ENCODE data around the gene FAM170B. TPM values are rescaled to one million over a fixed set of nuclear protein-coding genes. Genes with fewer than 3 reads are reported as not detected.

FAM170B gene
- total and polyA plus RNA-seq, 9 of the 15 experiments (the other 6 are each of a cell fraction or from before 2014, with no cell fraction given), result 0.11 to 0.21 TPM; not detected in 7

DNA sequence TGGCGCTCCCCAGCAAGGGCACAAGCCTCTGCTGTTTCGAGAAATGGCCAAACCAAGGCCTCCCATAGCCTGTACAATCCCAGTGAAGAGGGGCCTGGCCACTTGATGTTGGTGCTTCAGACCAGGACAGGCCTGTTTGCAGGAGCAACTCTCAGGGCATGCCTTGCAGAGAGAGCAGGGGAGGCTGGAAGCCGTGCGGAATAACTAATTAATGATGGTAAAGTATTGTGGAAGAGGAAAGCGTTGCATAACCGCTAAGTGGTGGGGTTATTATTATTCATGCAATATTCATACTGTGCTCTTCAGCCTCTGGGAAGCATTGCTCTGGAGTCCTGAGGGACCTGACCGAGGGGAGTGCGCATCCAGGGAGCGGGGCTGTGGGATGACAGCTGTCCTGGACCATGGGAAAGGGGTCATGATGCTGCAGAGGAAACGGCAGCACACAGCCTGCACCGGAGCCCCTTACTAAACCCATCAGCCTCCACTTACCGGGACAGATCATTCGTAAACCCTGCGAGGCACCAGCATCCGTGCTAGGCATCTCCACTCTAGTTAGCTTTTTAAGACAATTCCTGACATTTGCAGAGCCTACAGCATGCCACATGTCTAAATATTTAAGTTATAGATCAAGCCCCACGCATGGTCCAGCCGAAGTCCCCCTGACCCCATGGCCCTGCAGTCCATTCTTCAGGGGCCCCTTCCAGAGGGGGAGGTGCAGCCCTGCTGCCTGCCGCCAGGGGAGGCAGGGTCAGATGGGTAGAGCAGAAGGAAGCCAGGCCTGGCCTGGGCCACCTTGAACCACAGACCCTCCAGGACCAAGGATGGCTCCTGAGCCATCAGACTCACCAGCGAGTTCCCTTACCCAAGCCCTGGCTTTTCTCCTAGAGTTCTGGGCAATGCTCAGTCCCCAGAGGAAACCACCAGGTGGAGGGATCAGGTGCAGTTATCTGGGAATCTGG, 42.8 kb upstream of the FAM170B start:
- Histone ChIP-seq H3K4me2 (ENCODE audit: insufficient read depth, low read length) (peak overlapping the region; percentile 45), H3K27ac (ENCODE audit: extremely low read depth, low read depth, low read length) (peak overlapping the region; percentile 84), H3K9me3 (replicated peaks; ENCODE audit: control insufficient read depth, insufficient read depth, low read depth, low read length) (no peaks in the 10 kb centered on the region), H3K36me3 (ENCODE audit: control insufficient read depth, insufficient read depth, low read length) (peaks cover 29% of the 10 kb centered on the region; the same call in 1 of the 3 replicates), H3K9me1 (ENCODE audit: control insufficient read depth, insufficient read depth, low read length) (peaks cover 12% of the 10 kb centered on the region), H3K4me1 (replicated peaks in 1 of 2; ENCODE audit: control insufficient read depth in 2 of 2, insufficient read depth in 2 of 2, low read length in 2 of 2) (peaks cover 83 to 100% of the 10 kb centered on the region in 2 experiments), H4K20me1 (replicated peaks; ENCODE audit: control insufficient read depth, insufficient read depth, low read length) (no peaks in the 10 kb centered on the region), H2AFZ (ENCODE audit: low read depth, low read length) (peak overlapping the region; percentile 78), H3K27me3 (ENCODE audit: control insufficient read depth in 2 of 2, insufficient read depth in 2 of 2, low read length in 2 of 2) (no peaks in the 10 kb centered on the region), H3K9ac (ENCODE audit: insufficient read depth in 1 of 2, low read depth in 2 of 2, low read length in 2 of 2) (peak overlapping the region; percentile 60 to 88), H3K79me2 (ENCODE audit: control insufficient read depth, insufficient read depth, low read length) (peaks cover 90% of the 10 kb centered on the region), H3K4me3 (no peak overlapping the region)
- no peak for FAIRE-seq
- ATAC-seq, result peak; percentile 2; the same call in 2 of the 3 replicates
- TF ChIP-seq CEBPB (tag; IDR thresholded peaks at IDR 0.05) (0 out of 2 replicates have a peak, but pooled peaks have one; percentile 14), PHB2 (IDR thresholded peaks at IDR 0.05; ENCODE audit: low read depth) (no peak), POLR2G (IDR thresholded peaks at IDR 0.05; ENCODE audit: low read depth, low read length) (peak; percentile 57), NR4A1 (CRISPR knock-in tag; IDR thresholded peaks at IDR 0.05) (peak; percentile 31; the same call in 1 of the 2 replicates), NR4A1 (tag; IDR thresholded peaks at IDR 0.05) (no peak), TAF9B (IDR thresholded peaks at IDR 0.05; ENCODE audit: partially characterized antibody) (no peak), MTA3 (IDR thresholded peaks at IDR 0.05; ENCODE audit: borderline replicate concordance) (no peak), ZFX (CRISPR knock-in tag; IDR thresholded peaks at IDR 0.05) (0 out of 2 replicates have a peak, but pooled peaks have one; percentile 13), TCF7 (IDR thresholded peaks at IDR 0.05; ENCODE audit: borderline replicate concordance) (no peak)
- TF ChIP-seq, protein P1, sequence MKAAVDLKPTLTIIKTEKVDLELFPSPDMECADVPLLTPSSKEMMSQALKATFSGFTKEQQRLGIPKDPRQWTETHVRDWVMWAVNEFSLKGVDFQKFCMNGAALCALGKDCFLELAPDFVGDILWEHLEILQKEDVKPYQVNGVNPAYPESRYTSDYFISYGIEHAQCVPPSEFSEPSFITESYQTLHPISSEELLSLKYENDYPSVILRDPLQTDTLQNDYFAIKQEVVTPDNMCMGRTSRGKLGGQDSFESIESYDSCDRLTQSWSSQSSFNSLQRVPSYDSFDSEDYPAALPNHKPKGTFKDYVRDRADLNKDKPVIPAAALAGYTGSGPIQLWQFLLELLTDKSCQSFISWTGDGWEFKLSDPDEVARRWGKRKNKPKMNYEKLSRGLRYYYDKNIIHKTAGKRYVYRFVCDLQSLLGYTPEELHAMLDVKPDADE (conservative IDR thresholded peaks at IDR 0.05; ENCODE audit: control insufficient read depth, low read depth, low read length), result 0 out of 2 replicates have a peak, but pooled peaks have one; percentile 17
- TF ChIP-seq, protein P2, sequence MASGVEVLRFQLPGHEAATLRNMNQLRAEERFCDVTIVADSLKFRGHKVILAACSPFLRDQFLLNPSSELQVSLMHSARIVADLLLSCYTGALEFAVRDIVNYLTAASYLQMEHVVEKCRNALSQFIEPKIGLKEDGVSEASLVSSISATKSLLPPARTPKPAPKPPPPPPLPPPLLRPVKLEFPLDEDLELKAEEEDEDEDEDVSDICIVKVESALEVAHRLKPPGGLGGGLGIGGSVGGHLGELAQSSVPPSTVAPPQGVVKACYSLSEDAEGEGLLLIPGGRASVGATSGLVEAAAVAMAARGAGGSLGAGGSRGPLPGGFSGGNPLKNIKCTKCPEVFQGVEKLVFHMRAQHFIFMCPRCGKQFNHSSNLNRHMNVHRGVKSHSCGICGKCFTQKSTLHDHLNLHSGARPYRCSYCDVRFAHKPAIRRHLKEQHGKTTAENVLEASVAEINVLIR (CRISPR knock-in tag; IDR thresholded peaks at IDR 0.05), result no peak
- TF ChIP-seq, protein P3, sequence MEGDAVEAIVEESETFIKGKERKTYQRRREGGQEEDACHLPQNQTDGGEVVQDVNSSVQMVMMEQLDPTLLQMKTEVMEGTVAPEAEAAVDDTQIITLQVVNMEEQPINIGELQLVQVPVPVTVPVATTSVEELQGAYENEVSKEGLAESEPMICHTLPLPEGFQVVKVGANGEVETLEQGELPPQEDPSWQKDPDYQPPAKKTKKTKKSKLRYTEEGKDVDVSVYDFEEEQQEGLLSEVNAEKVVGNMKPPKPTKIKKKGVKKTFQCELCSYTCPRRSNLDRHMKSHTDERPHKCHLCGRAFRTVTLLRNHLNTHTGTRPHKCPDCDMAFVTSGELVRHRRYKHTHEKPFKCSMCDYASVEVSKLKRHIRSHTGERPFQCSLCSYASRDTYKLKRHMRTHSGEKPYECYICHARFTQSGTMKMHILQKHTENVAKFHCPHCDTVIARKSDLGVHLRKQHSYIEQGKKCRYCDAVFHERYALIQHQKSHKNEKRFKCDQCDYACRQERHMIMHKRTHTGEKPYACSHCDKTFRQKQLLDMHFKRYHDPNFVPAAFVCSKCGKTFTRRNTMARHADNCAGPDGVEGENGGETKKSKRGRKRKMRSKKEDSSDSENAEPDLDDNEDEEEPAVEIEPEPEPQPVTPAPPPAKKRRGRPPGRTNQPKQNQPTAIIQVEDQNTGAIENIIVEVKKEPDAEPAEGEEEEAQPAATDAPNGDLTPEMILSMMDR (IDR thresholded peaks at IDR 0.05 in 2 of 3, conservative IDR thresholded peaks at IDR 0.05 in 1 of 3; ENCODE audit: insufficient read depth in 2 of 3, low read depth in 1 of 3, low read length in 3 of 3), result peak; percentile 21 to 51 (median 34)
- WGBS (ENCODE audit: insufficient coverage, low coverage, missing lambda C conversion rate), result 90% methylated on average over 19 of the region's 19 CpGs
- DNase-seq (ENCODE audit: extremely low read depth in 1 of 4, low spot score in 3 of 4), result peak in 3 of 4 experiments; percentile 37 to 51 (median 47)
- no TSS peak for BruUV-seq (replicated peaks)
- ChIA-PET POLR2A (interaction anchor here (2.1 to 2.5 kb wide), 2 partner anchors 8 to 11 kb away, joined by 7 to 11 read pairs; partner anchors contain the start of gene TMEM273), CTCF (ENCODE audit: low intra/inter-chr PET ratio) (no interaction called here)
- intact Hi-C loops (cut with micrococcal nuclease) (loop anchor here (2.0 kb wide), 1 partner anchor 124 kb away; no protein-coding TSS in a partner anchor), in situ Hi-C loops (cut with MboI) (no loop called here)

Data from K562 (cell line).